ENCODE data around the gene FOXJ1.

FOXJ1 gene

GRCh38 chr17:76139801-76140660 is 1.0 kb downstream of the FOXJ1 start:
- DNase-seq, result peak; percentile 31

DNA sequence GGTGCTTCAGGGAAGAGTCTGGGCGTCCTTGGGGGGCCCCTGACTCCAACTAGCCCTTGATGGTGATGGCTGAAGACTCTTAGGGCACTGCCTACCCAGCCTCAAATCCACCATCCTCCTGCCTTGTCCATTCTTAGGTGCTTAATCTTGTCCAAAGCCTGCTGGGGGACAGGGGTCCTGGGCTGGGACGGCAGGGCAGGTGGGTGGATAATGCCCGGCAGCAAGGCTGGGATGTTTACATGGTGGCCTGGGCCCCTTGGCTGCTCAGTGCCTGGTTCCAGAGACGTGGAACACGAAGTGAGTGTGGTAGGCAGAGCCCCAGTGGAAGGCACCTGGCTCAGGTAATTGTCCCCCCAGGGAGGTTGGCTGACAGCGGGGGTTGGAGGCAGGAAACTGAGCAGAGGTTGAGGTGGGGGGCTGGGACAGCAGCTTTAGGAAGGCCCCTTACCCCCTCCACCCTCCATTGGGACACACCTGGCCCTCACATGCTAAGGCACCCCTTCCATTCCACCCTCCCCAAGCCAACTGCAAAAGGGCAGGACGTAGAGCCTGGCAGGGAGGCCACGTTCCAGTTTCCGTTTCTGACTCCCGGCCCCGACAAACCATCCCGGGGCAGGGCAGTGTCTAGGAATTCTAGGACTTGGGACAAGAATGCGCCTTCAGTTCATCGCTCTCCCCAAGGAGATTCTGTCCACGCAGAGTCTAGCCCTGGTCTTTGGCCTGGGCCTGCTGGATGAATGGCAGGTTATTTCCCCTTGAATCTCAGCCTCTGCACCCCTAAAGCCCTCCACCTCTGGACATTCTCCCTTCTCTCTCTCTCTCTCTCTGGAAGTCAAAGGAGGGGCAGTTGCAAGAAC is 1.9 kb downstream of the FOXJ1 start:
- no peak for DNase-seq

- DNase-seq, result no peak
These were observed 2.7 kb downstream of the FOXJ1 start for GRCh38 chr17:76138234-76138895.

GRCh38 chr17:76137351-76138233 is 3.5 kb downstream of the FOXJ1 start:
- no peak for DNase-seq

- no peak for DNase-seq
These were observed 4.1 kb downstream of the FOXJ1 start for GRCh38 chr17:76137001-76137350.

- no peak for DNase-seq
These were observed 4.6 kb downstream of the FOXJ1 start for GRCh38 chr17:76136276-76137000.

DNA sequence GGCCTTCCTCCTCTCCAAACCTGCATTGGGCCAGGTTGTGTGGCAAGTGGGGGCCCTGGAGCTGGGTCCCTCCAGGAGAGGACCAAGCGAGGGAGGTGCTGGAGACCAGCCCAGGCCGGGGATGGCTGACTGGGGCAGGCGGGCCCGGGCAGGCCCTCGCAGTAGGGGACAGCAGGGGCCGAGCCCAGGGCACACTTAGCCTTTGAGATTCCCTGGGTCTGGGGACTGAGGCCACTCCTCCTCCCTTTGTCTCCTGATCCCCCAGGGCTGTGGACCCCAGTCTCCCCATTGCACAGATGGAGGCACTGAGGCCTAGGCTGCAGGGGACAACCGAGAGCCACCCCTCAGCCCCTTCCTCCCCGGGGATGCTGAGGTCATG is 5.2 kb downstream of the FOXJ1 start:
- no peak for DNase-seq

DNA sequence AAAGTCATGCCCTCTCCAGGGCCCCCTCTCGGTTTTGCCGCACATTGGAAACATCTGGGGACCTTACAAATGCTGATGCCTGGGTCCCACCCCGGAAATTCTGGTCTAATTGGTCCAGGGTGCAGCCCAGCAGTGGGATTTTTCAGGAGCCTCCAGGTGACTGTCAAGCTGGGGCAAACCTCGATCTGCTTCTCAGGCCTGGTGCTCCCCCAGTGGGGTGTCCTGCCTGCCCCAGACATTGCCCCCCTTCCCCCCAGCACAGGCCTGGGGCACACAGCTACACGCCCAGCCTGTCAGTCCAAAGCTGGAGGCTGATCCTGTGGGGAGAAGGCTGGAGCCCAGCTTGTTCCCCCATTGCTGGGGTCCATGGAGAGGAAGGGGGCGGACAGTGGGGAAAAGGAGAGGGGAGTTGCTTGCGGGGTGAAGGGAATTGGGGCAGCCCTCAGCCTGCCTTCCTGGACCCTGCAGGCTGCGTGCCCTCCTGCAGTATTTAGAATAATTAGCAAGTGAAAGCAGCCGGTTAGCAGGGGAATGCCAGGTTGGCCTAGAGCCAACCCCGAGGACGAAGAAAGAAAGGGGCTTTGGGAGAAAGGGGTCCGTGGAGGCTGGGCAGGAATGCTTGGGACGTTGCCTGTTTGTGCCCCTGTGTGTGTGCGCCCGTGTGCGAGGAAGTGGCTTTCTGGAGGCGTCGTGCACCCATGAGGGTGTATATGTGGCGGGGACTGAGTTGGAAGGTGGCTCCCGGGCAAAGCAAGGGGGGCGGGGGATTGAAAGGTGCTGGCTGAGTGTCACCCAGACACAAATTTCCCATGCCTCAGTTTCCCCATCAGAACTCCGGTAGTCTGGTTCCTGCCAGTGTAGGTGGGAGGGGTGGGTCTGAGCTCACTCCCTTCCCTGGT is 5.9 kb downstream of the FOXJ1 start:
- DNase-seq, result no peak

DNA sequence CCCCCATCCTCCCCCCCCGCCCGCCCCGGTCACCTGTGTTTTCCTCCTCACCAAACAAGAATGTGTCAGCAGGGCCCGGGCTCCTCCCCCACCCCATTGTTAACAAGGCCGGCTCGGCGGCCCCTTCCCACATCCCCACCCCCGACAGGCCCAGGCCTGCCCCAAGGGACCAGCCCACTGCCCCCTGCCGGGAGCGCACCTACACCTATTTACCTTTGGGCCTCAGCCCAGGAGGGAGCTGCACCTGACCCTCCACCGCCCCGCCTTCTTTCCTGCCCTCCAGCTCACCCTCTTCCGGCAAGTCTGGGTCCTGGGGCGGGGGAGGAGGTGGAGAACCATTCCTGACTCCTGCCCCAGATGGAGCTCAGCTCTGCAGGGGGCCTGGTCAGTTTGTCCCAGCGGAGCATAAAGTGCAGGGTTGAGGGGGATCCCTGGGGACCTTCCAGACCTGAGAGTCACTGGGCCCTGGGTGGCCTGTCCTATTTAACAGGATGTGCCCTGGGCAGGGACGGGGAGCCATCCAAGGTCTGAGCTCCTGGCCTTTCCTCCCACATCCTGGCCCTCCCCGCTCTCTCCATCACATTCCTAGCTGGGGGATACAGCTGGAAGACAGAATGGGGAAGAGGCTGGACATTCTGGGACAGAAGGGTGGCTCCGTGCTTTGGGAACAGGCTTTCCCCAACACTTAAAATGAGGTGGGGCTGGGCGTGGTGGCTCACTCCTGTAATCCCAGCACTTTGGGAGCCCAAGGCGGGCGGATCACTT is 8.3 kb downstream of the FOXJ1 start:
- DNase-seq, result no peak

GRCh38 chr17:76131692-76132573 is 9.1 kb downstream of the FOXJ1 start:
- DNase-seq, result no peak

DNA sequence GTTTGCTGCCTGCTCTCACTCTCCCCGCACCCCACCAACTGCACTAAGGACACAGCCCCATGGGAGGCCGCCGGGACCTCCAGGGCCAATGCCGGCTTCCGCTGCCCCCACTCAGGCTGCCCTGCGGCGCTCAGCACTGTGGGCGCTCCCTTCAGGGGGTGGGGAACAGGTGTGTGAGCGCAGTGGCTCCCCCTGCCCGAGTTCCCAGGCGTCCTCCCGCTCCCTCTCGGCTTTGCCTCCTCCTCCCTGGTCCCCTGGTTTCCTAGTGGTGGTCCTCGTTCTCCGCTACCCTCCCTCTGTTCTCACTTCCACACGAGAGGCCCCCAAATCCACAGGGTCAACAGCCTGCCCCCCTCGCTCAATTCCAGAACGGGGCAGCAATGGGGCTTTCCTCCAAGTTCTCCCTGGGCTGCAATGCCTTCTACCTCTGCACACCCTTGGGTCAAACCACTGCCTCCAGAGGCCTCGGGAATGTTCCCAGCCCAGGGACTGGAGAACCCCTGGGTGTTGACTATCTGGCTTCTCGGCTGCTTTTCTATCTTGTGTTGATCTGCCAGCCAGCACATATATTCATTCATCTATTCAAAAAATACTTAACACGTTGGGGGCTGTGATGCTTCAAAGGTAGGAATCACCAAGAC is 9.9 kb downstream of the FOXJ1 start:
- DNase-seq, result no peak

GRCh38 chr17:76130473-76130872 is 10.6 kb downstream of the FOXJ1 start:
- no peak for DNase-seq

GRCh38 chr17:76125922-76126321 is 15.1 kb downstream of the FOXJ1 start:
- DNase-seq, result no peak

DNA sequence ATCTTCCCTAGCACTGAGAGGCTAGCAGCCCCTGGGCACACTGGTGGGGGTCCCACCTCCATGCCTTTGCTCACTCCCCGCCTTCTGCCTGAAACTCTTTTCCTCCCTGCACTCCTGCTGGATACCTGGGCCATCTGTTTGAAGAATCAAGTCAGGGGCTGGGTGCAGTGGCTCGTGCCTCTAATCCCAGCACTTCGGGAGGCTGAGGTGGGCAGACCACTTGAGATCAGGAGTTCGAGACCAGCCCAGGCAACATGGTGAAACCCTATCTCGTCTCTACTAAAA is 15.7 kb downstream of the FOXJ1 start:
- DNase-seq, result no peak

- DNase-seq, result no peak
These were observed 16.3 kb downstream of the FOXJ1 start for GRCh38 chr17:76124582-76125390.

GRCh38 chr17:76123749-76124581 is 17.1 kb downstream of the FOXJ1 start:
- DNase-seq, result no peak

DNA sequence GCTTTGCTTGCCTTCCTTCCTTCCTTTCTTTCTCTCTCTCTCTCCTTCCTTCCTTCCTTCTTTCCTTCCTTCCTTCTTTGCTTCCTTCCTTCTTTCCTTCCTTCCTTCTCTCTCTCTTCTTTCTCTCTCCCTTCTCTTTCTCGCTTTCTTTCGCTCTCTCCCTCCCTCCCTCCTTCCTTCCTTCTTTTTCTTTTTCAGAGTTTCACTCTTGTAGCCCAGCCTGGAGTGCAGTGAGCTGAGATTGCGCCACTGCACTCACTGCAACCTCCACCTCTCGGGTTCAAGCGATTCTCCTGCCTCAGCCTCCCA is 17.9 kb downstream of the FOXJ1 start:
- no peak for DNase-seq
